HG03064 (cell line): Measurements from ENCODE around the gene PCLO.
"Not testable (repeated sequence)": the region's sequence is repeated elsewhere in the genome, so short reads cannot be mapped to it uniquely, and the experiment has no call there.

Experiments
- ATAC-seq: cut with Tn5 transposase; IDR thresholded peaks from one replicate; pipeline ENCODE4 v1.9.1; 2021; ENCODE audit warnings: low read depth; ENCODE audit not compliant: unreplicated experiment

The PCLO gene

DNA sequence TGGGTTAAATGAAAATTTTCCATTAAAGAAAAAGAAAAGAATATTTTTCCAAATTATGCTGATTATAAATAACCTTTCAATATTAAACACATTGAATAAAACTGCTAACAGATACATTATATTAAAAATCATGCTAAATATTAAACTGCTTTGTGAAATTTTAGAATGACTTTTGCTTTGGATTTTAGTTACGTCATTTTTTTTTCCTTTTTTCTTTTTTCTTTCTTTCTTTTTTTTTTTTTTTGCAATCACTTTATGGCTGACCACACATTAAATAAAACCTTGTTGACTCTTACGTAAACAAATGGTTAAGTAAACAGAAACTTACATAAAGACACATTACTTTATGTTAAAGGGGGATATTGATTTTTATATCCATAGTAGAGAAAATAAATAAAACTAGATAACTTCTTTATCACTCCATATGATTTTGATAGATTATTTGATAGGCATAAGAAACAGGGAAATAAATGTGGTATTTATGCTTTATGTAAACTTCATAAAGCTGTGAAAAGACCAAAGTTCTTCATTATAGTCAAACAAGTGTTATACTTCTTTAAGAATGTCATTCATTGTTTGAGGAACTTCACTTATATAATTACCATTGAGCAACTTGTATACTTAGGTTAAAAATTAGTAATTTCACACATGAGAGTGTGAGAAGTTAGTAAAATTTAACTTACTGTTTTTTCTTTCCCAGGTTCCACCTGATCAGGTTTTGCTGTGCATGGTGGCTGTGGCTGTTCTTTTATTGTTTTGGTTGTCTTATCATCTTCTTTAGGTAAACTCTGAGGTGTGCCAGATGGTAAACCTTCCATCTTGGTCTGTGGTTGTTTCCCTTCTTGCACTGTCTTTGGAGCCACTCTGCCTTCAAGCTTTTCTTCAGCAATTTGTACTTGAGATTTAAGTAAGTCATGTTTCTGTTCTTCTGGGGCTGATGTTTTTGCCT lies 197.3 kb downstream of the PCLO start:
- ATAC-seq = no peak

DNA sequence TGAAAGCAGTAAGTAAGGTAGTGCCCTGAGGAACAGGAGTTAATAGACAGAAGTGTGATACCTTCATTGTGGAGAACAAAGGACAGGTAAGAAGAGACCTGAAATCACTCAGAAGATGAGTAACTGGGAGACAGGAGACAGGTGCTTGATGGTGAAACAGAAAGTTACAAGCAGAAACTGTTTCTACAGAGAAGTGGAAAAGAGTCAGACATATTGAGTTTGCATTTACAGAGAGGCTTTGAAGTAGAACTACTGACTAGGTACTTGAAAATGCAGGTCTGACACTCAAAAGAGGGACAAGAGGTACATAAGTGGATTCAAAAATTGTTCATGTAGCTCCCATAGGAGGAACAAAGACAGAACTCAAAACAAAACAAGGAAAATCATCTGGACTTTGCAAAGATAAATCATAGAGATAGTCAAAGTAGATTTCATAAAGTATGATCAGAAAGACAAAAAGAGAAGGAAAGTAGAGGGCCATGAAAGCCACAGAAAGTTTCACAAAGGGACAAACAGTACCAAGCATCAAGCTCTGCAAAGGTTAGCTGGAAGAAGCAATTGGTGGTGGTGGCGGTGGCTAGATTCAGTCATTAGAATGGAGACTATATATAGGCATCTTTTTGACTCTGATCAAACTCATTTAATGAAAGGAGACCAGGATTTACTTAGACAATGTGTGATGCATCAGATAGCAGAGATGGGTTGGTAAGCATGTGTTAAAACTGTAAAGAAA lies 198.4 kb downstream of the PCLO start:
- ATAC-seq = no peak

DNA sequence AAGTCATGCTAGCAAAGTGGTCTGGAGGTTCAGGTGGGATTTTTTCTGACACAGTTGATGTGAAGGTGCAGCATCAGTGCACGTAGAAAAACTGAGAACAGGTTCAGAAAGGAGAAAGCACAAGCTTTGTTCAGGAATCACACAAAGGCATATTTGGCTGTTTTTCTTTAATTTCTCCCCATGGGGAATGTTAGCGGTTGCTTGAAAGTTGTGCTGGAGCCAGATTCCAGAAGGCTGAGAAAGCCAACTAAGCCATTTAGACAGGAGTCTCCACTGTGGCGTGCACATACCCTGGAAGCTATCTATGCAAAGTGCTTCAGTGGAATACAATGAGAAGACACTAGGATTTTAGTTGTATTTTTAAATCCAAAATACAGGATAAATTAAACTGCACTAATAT lies 201.4 kb downstream of the PCLO start:
- no peak for ATAC-seq

- ATAC-seq = no peak
These were observed 203.2 kb downstream of the PCLO start for GRCh38 chr7:82959528-82959927.

- no peak for ATAC-seq
These were observed 205.2 kb downstream of the PCLO start for GRCh38 chr7:82957521-82957920.

DNA sequence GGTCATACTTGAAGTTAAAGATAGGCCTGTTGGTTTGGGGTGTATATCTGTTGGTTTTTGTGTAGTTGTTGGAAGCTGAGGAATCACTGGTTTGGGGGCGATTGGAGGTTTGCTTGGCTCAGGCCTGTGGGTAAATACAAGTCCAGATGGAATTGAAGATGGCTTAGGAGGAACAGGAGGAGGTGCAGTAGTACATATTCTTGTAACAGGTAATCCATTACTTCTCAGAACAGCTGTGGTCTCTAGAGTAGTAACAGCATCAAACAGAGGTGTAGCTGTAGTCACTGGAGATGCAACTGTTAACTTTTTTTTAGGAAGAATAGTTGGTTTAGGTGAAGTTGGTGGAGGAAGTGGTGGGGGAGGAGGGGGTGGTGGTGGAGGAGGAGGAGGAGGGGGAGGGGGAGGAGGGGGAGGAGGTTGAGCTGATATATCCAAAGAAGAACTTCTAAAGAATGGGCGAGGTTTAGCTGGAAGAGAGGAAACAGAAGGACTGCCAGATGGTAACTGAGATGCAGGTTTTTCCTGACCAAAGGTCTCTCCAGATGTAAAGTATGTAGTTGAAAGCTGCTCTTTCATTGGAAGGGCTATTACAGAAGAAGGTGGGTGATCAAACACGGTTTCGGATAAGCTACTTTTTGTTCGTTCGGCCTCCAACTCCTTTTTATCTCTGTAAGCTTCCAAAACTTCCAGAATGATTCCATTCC lies 209.2 kb downstream of the PCLO start:
- ATAC-seq = no peak

- no peak for ATAC-seq
These were observed 212.2 kb downstream of the PCLO start for GRCh38 chr7:82950436-82950835.

DNA sequence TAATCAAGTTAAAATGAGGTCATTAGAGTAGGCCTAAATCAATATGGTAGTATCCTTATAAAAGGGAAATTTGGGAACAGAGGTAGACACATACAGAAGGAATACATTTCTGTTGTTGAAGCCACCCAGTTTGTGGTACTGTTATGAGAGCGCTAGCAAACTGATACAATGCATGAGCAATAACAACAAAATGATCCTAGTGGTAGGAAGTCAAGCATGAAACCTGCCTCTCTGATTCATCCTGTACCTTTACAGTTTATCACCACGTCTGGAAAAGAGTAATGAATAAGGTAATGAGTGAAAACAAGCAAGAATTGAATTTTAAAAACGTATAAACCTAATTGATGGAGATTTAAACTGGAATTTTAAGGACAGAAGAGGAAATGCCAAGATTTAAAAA lies 217.2 kb downstream of the PCLO start:
- no peak for ATAC-seq

DNA sequence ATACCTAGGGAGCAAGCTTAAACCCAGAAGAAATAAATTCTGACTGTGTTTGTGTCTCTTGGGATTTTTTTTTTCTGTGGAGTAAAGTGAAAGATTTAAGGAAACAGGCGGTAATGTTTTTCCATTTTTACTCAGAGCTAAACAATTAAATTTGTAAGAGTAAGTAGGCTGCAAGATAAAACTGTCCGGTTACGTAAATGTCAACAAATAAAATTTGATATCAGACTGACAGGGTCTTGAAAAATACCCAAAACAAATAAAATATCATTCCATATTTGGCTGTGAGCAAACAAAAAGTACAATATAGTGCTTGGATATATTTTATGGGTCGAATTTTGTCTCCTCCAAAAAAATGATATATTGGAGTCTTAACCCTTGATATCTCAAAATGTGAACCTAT lies 217.6 kb downstream of the PCLO start:
- no peak for ATAC-seq

DNA sequence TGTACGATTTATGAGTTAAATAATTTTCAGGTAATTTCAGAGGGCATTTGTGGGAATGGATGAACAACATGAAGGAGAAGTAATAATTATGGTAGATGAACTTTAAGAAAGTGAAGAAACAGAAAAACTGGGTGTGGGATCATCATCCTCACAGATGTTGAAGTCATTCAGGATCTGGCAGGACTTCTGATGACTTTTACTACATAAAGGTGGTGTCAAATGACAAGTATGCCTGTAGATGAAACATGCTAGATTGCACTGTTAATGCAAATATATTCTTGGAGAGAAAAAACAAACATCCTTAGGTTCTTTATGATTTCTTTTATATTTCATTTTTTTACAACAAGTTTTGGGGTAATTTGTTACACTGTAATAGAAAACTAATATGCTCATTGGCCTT lies 230.2 kb downstream of the PCLO start:
- ATAC-seq = no peak

GRCh38 chr7:82926477-82926876 lies 236.2 kb downstream of the PCLO start:
- ATAC-seq = no peak

DNA sequence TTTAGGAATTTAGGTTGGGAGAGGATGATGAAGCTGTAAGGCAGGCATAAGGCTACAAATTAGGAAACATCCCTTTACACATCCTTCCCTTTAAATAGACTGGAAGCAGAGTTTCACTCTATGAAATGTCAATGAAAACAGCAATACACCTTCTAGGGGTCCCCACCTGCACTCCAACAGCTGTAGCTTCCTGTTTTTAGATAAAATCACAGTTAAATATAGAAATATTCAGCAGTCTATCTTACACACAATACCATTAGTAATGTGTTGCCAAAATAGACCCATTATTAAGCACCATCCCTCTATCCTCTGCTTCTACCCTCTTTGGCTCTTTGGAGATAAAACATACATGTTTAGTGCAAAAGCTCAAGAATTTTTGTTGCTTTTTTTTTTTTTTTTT lies 237.4 kb downstream of the PCLO start:
- no peak for ATAC-seq

DNA sequence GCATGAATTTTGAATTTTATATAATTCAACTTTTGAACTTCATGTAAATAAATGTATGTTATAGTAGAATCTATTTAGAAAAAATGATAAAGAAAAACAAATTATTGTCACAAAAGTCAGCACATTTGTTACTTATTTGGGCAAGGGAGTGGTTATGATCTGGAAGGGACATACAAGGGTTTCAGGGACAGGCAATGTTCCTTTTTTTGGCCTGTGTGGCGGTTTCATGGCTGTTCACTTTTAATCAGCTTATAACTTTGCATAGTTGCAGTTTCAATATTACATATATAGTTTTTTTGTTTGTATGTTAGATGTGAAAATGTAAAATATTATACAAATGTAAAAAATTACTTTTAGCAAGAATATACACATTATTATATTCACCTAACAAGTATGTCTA lies 256.2 kb downstream of the PCLO start:
- no peak for ATAC-seq

GRCh38 chr7:82904871-82905270 lies 257.8 kb downstream of the PCLO start:
- no peak for ATAC-seq

GRCh38 chr7:82901098-82901497 lies 261.6 kb downstream of the PCLO start:
- ATAC-seq = not testable (repeated sequence)

GRCh38 chr7:82897500-82897899 lies 265.2 kb downstream of the PCLO start:
- no peak for ATAC-seq

DNA sequence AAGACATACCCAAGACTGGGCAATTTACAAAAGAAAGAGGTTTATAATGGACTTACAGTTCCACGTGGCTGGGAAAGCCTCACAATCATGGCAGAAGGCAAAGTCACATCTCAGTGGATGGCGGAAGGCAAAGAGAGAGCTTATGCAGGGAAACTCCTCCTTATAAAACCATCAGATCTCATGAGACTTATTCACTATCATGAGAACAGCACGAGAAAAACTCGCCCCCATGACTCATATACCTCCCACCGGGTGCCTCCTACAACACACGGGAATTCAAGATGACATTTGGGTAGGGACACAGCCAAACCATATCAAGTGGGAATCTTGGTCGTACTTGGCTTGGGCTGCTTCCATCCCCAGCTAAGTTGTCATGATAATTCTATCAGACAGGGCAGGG lies 268.3 kb downstream of the PCLO start:
- ATAC-seq = not testable (repeated sequence)

DNA sequence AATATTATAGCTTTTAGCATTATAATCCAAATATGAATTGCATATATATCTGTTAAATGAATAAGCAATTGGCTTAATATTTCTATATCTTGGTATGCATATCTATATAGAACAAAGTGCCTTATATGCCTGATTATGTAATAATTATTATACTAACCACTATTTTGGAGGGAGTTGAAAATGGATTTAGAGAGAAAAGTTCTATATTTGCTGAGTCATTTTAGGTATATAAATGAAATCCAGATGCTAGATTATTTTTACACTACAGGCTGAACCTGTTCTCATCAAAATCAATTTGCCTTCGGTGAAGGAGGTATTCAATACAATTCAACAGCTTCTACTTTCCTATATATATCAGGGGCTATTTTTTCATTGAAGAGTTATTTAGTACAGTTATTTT lies 276.4 kb downstream of the PCLO start:
- no peak for ATAC-seq

DNA sequence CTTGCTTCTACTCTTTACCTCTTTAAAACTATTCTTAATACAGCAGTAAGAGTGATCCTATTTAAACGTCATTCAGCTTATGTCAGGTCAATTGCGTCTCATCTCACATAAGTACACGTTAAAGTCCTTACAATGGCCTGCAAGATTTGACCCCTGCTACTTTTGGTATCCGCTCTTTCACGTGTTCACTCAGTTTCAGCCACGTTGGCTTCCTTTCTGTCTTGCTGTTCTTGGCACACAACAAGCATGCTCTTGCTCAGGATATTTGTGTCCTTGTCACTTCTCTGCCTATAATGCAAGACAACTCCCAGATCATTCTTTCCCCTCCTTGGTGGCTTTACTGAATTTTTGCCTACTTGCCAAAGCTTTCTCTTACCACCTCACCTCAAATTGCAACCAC lies 296.8 kb downstream of the PCLO start:
- ATAC-seq = no peak

DNA sequence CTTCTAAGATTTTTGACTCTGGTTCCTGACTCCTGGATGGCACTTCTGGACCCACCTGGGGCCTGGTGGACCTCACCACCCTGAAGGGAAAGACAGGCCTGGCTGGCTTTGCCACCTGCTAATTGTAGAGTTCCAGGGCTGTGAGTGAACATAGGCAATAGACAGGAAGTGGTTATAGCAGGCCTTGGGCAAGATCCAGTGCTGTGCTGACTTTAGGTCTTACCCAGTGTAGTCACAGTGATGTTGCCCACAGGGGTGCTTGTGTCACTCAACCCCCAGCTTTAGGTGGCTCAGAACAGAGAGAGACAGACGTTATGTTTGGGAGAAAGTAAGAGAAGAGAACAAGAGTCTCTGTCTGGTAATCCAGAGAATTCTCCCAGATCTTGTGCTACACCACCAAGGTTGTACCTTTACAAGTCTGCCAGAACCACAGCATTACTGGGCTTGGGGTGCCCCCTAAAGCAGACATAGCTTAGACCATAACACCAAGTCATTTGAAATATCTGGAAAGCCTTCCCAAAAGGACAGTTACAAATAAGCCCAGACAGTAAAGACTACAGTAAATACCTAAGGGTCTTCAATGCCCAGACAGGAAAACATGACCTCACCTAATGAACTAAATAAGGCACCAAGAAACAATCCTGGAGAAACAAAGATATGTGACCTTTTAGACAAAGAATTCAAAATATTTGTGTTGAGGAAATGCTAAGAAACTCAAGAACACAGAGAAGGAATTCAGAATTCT lies 303.4 kb downstream of the PCLO start:
- ATAC-seq = no peak

- ATAC-seq = no peak
These were observed 311.6 kb downstream of the PCLO start for GRCh38 chr7:82851121-82851520.
